Right atrium auricular region (tissue), 2 donors: ENCODE data around the gene LYRM1. TPM values are rescaled to one million over a fixed set of nuclear protein-coding genes. Genes with fewer than 3 reads are reported as not detected.

Source experiments
- DNase-seq: peaks from one replicate; pipeline ENCODE4 v3.0.0-alpha.2; 2019; ENCODE audit warnings: low spot score
- H3K27ac ChIP-seq, 2 donors: fragments of 200-600 bp; sonication (generic); 1 replicate in 1 of 2; 2 replicates in 1 of 2; pipeline ENCODE4 v1.5.1; 2016 to 2019
- H3K27me3 ChIP-seq, 2 donors: fragments of 200-600 bp; sonication (generic); one replicate each; pipeline versions ENCODE4 v1.5.1 to v1.6.0; 2017 to 2019
- H3K36me3 ChIP-seq: fragments of 200-600 bp; sonication (generic); one replicate; pipeline ENCODE4 v1.5.1; 2016
- H3K4me1 ChIP-seq, 2 donors: fragments of 200-600 bp; sonication (generic); one replicate each; pipeline versions ENCODE4 v1.5.1 to v1.6.0; 2017 to 2019
- H3K4me3 ChIP-seq, 2 donors: fragments of 200-600 bp; sonication (generic); 1 replicate in 1 of 2; 2 replicates in 1 of 2; pipeline ENCODE4 v1.5.1; 2017 to 2019; ENCODE audit warnings: mild to moderate bottlenecking in 1 of 2, moderate library complexity in 1 of 2
- H3K9me3 ChIP-seq, 2 donors: fragments of 200-600 bp; sonication (generic); one replicate each; pipeline ENCODE4 v1.5.1; 2019
- total RNA-seq, 2 donors: library from RNA; depleted of rRNA; stranded (reverse); fragments of >200 nt; gene quantifications; one replicate each; pipeline ENCODE4 v1.1.0, GENCODE V29; 2016
- TF ChIP-seq, protein P1 (sequence below), 2 donors: fragments of 200-600 bp; sonication (generic); IDR thresholded peaks; one replicate each; pipeline ENCODE4 v1.5.1; 2019; ENCODE audit warnings: antibody characterized with exemption in 2 of 2

LYRM1 gene
- total RNA-seq, 2 donors from 2014 or later: 54.2 to 58.7 TPM

DNA sequence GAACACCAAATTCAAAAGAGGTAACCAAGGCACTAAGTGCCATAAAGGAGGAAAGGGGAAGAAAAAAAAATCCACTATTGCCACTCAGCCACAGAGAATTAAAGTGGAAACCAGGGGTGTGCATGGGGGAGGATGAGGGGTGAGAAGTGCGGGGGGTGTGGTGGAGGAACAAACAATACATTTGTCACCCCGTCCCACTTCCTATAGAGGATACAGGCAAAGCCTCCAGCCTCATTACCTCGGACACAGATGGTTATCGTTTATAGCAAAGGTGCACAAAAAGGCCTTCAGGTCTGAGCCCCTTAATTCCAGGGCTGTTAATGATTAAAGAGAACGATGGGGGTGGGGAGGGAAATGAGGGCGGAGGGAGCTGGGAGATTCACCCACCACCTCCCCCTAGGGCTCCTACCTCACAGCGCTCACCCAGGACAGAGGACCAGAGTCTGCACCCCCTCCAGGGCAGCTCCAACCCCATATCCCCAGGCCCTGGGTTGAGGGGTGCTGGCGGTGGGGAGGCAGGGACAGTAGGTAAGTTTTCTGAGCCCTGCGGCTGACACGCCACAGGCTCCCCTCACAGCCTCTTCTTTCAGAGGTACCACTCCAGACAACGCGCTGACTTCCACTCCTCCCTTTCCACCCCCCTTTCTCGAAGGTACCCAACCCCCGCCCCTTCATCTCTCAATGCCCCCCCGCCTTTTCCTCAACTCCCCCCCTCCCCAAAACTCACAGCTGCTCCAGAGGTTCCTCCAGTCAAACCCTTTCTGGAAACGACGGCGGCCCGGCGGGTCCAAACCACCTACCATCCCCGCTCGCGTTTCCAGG, 883 bp upstream of the LYRM1 start:
- no peak for DNase-seq
- Histone ChIP-seq H3K36me3 (peaks cover 9% of the 10 kb centered on the region), H3K9me3 (no peaks in the 10 kb centered on the region), H3K27me3 (no peaks in the 10 kb centered on the region), H3K4me3 (peak overlapping the region; percentile 68 to 89), H3K4me1 (peaks cover 0 to 66% of the 10 kb centered on the region in 2 donors), H3K27ac (peak overlapping the region; percentile 96 to 99)
- TF ChIP-seq, protein P1, sequence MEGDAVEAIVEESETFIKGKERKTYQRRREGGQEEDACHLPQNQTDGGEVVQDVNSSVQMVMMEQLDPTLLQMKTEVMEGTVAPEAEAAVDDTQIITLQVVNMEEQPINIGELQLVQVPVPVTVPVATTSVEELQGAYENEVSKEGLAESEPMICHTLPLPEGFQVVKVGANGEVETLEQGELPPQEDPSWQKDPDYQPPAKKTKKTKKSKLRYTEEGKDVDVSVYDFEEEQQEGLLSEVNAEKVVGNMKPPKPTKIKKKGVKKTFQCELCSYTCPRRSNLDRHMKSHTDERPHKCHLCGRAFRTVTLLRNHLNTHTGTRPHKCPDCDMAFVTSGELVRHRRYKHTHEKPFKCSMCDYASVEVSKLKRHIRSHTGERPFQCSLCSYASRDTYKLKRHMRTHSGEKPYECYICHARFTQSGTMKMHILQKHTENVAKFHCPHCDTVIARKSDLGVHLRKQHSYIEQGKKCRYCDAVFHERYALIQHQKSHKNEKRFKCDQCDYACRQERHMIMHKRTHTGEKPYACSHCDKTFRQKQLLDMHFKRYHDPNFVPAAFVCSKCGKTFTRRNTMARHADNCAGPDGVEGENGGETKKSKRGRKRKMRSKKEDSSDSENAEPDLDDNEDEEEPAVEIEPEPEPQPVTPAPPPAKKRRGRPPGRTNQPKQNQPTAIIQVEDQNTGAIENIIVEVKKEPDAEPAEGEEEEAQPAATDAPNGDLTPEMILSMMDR (IDR thresholded peaks at IDR 0.05): no peak

DNA sequence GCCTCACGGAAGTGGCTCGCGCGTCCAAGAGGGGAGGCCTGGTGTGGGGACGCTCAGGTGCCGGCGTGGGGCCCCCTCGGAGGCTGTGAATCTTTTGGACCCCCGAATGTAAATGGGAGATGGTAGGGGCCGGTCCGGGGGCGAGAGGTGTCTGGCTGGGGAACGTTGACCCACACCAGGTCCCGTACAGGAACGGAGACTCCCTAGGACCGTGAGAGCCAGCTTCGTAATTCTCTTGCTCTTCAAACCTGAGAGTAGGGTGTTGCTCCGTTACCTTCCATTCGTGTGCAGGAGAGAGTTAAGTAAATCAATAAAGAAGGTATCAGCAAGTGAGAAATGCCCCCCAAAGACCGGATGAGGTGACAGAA, 481 bp downstream of the LYRM1 start:
- TF ChIP-seq, protein P1 (IDR thresholded peaks at IDR 0.05): no peak
- no peak for DNase-seq
- H3K9me3 ChIP-seq: no peaks in the 10 kb centered on the region
- H3K4me3 ChIP-seq: peak overlapping the region; percentile 68 to 89
- peak overlapping the region; percentile 96 to 99 for H3K27ac ChIP-seq
- H3K27me3 ChIP-seq: no peaks in the 10 kb centered on the region
- H3K36me3 ChIP-seq: peaks cover 9% of the 10 kb centered on the region
- H3K4me1 ChIP-seq: peaks cover 0 to 80% of the 10 kb centered on the region in 2 donors

DNA sequence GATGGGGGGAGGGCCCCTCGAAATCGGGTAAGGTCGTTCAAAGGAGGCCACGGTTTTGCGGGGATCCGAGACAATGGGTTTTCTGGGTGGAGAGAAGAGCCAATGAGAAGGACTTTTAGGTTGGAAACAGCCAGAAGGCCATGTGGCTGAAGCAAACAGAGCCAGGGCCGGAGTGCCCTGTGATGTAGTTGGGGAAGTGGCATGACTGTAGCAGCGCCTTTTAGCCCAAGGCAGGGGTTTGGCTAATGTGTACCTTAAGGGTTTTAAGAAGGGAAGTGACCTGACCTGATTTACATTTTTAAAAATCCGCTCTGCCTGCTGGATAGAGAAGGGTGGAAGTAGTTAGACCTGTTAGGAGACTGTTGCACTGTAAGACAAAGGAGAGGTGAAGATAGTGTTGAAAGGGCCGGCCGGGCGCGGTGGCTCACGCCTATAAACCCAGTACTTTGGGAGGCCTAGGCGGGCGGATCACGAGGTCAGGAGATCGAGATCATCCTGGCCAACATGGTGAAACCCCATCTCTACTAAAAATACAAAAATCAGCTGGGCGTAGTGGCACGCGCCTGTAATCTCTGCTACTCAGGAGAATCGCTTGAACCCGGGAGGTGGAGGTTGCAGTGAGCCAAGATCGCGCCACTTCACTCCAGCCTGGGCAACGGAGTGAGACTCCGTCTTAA, 1.0 kb downstream of the LYRM1 start:
- Histone ChIP-seq H3K27ac (peak overlapping the region; percentile 96 to 99), H3K27me3 (no peaks in the 10 kb centered on the region), H3K4me3 (peak overlapping the region; percentile 68 to 89), H3K9me3 (no peaks in the 10 kb centered on the region), H3K36me3 (peaks cover 9% of the 10 kb centered on the region), H3K4me1 (peaks cover 0 to 83% of the 10 kb centered on the region in 2 donors)
- TF ChIP-seq, protein P1 (IDR thresholded peaks at IDR 0.05): no peak
- peak; percentile 71 for DNase-seq

DNA sequence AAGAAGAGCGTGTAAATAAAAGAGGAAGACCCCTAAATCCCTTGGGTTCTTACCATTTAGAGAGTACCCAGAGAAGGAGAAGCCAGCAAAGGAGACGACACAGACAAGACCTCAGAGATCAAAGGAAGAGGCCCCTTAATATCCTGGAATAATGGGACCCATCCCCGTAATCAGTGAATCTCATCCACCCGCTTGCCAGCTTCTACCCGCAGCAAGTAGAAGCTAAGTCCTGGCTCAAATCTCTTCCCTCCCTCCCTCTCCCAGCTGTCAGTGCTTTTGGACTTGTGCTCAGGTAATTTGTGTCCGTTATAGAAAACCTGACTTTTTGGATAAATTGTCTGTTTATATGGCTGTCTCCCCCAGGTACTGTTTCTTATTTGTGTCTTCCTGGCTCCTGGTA, 1.9 kb downstream of the LYRM1 start:
- DNase-seq: no peak
- Histone ChIP-seq H3K27me3 (no peaks in the 10 kb centered on the region), H3K27ac (peak overlapping the region; percentile 96 to 99), H3K9me3 (no peaks in the 10 kb centered on the region), H3K36me3 (peaks cover 4% of the 10 kb centered on the region), H3K4me1 (peaks cover 0 to 83% of the 10 kb centered on the region in 2 donors), H3K4me3 (no peak overlapping the region)
- TF ChIP-seq, protein P1 (IDR thresholded peaks at IDR 0.05): no peak

DNA sequence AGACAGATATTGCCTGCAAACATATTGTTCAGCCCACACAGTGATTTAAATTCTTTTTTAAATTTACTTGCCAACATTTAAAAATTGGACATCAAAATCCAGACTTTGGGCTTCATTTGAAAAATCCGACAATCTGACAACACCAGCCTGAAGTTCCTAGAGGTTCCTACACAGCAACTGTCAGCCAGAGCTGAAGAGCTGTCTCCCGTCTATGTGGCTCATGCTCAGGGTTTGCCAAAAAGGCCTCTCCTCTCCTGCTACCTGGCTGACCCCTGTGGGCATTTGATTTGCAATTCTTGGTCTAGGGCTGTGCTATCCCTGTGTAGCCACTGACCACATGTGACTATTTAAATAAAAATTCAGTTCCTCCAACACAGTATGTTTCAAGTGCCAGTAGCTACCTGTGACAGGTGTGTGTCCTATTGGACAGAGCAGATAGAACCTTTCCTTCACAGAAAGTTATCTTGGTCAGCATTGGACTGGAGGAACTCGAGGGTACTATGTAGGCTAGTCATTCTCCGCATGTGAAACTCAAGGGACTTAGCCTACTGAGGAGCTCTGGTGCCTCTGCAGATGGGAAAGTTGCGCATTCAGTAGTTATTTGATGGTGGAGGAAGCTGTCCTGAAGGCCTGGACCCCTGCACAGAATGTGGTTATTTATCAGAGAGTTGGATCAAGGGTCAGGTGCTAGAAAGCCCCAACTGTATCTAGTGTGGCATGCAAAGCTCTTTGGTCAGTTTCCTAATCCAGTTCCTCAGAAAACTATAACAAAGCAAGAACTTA, 2.7 kb downstream of the LYRM1 start:
- TF ChIP-seq, protein P1 (IDR thresholded peaks at IDR 0.05): no peak
- Histone ChIP-seq H3K9me3 (no peaks in the 10 kb centered on the region), H3K27ac (peak overlapping the region; percentile 79 to 96), H3K27me3 (no peaks in the 10 kb centered on the region), H3K36me3 (no peaks in the 10 kb centered on the region), H3K4me1 (peaks cover 0 to 79% of the 10 kb centered on the region in 2 donors), H3K4me3 (no peak overlapping the region)
- DNase-seq: no peak
